ENCODE measurements around the gene RAVER2.

- TF ChIP-seq EZH2 (IDR thresholded peaks at IDR 0.05; ENCODE audit: insufficient read depth, poor library complexity, severe bottlenecking) (no peak), EZH2phosphoT487 (IDR thresholded peaks at IDR 0.05; ENCODE audit: insufficient read depth, low read depth) (no peak)
Measured at GRCh38 chr1:64769482-64769881, 24.6 kb downstream of the RAVER2 start.

All from GM23248 (cell line).